SK-N-SH treated with all-trans-retinoic acid at 6 μM for 48 hours (cell line): ENCODE results near the gene ITGBL1.

Experiments
- ATAC-seq: fragments of 200-7000 bp; cut with Tn5 transposase; 3 replicates; pipeline ENCODE4 v1.9.1; 2020; ENCODE audit warnings: mild to moderate bottlenecking, moderate library complexity
- ARNTL ChIP-seq: fragments of 450-650 bp; formaldehyde crosslinking; IDR thresholded peaks from 2 replicates; pipeline ENCODE4 v1.5.0; 2020; ENCODE audit warnings: low read depth, mild to moderate bottlenecking, moderate library complexity, borderline replicate concordance
- BACH2 ChIP-seq: fragments of 250-450 bp; sonication (Bioruptor Pico); IDR thresholded peaks from 2 replicates; pipeline ENCODE4 v1.9.0; 2021; ENCODE audit warnings: mild to moderate bottlenecking, borderline replicate concordance
- CREB5 ChIP-seq: fragments of 250-450 bp; sonication (Bioruptor Pico); IDR thresholded peaks from 2 replicates; pipeline ENCODE4 v1.5.1; 2020; ENCODE audit warnings: low read depth, mild to moderate bottlenecking, moderate library complexity
- CSDC2 ChIP-seq: fragments of 250-450 bp; sonication (Bioruptor Pico); IDR thresholded peaks from 2 replicates; pipeline ENCODE4 v1.5.0; 2020; ENCODE audit warnings: mild to moderate bottlenecking, moderate library complexity
- ESRRG ChIP-seq: fragments of 250-450 bp; sonication (Bioruptor Pico); IDR thresholded peaks from 2 replicates; pipeline ENCODE4 v1.6.1; 2021; ENCODE audit warnings: mild to moderate bottlenecking
- GLIS3 ChIP-seq: fragments of 250-450 bp; sonication (Bioruptor Pico); IDR thresholded peaks from 2 replicates; pipeline ENCODE4 v1.5.0; 2020; ENCODE audit warnings: mild to moderate bottlenecking, moderate library complexity
- ISL1 ChIP-seq: fragments of 250-450 bp; sonication (Bioruptor Pico); IDR thresholded peaks from 2 replicates; pipeline ENCODE4 v2.1.2; 2022; ENCODE audit warnings: mild to moderate bottlenecking, moderate library complexity
- OSR1 ChIP-seq: fragments of 250-450 bp; sonication (Bioruptor Pico); IDR thresholded peaks from 2 replicates; pipeline ENCODE4 v1.8.0; 2022; ENCODE audit warnings: moderate library complexity, mild to moderate bottlenecking, inconsistent platforms
- RARB ChIP-seq: fragments of 250-450 bp; sonication (Bioruptor Pico); IDR thresholded peaks from 2 replicates; pipeline ENCODE4 v1.8.0; 2021; ENCODE audit warnings: mild to moderate bottlenecking, moderate library complexity
- SNAI2 ChIP-seq: fragments of 250-450 bp; sonication (Bioruptor Pico); IDR thresholded peaks from 2 replicates; pipeline ENCODE4 v1.5.0; 2020; ENCODE audit warnings: mild to moderate bottlenecking, moderate library complexity
- TCF4 ChIP-seq: fragments of 250-450 bp; sonication (Bioruptor Pico); IDR thresholded peaks from 2 replicates; pipeline ENCODE4 v1.8.0; 2021; ENCODE audit warnings: mild to moderate bottlenecking, moderate library complexity, borderline replicate concordance
- TOX ChIP-seq: fragments of 250-450 bp; sonication (Bioruptor Pico); IDR thresholded peaks from 2 replicates; pipeline ENCODE4 v1.8.0; 2021; ENCODE audit warnings: mild to moderate bottlenecking, moderate library complexity, borderline replicate concordance
- TSHZ2 ChIP-seq: fragments of 250-450 bp; sonication (Bioruptor Pico); IDR thresholded peaks from 2 replicates; pipeline ENCODE4 v1.5.0; 2020; ENCODE audit warnings: mild to moderate bottlenecking, moderate library complexity
- ZC3H10 ChIP-seq: fragments of 250-450 bp; sonication (Bioruptor Pico); IDR thresholded peaks from 2 replicates; pipeline ENCODE4 v1.5.1; 2021; ENCODE audit warnings: mild to moderate bottlenecking, moderate library complexity
- ZFP3 ChIP-seq: fragments of 250-450 bp; sonication (Bioruptor Pico); IDR thresholded peaks from 2 replicates; pipeline ENCODE4 v1.5.0; 2020; ENCODE audit warnings: mild to moderate bottlenecking, moderate library complexity
- ZFP30 ChIP-seq: fragments of 450-650 bp; formaldehyde crosslinking; IDR thresholded peaks from 2 replicates; pipeline ENCODE4 v1.5.0; 2022; ENCODE audit warnings: mild to moderate bottlenecking, moderate library complexity
- ZNF565 ChIP-seq: fragments of 450-650 bp; formaldehyde crosslinking; conservative IDR thresholded peaks from 2 replicates; pipeline ENCODE4 v1.5.0; 2020; ENCODE audit warnings: low read depth, mild to moderate bottlenecking, moderate library complexity
- ZNF70 ChIP-seq: fragments of 450-650 bp; formaldehyde crosslinking; IDR thresholded peaks from 2 replicates; pipeline ENCODE4 v1.5.0; 2020; ENCODE audit warnings: mild to moderate bottlenecking, moderate library complexity
- ZNF8 ChIP-seq: fragments of 450-650 bp; formaldehyde crosslinking; IDR thresholded peaks from 2 replicates; pipeline ENCODE4 v1.5.0; 2020; ENCODE audit warnings: mild to moderate bottlenecking, moderate library complexity
- TF ChIP-seq, protein P1 (sequence below): fragments of 250-450 bp; sonication (Bioruptor Pico); IDR thresholded peaks from 2 replicates; pipeline ENCODE4 v1.5.1; 2021; ENCODE audit warnings: mild to moderate bottlenecking, moderate library complexity
- TF ChIP-seq, protein P2 (sequence below): fragments of 250-450 bp; sonication (Bioruptor Pico); IDR thresholded peaks from 2 replicates; pipeline ENCODE4 v1.8.0; 2020; ENCODE audit warnings: mild to moderate bottlenecking, moderate library complexity, borderline replicate concordance

ITGBL1 gene

GRCh38 chr13:101718496-101718895, 266.0 kb downstream of the ITGBL1 start:
- TF ChIP-seq ZNF565 (CRISPR knock-in tag) (no peak), ESRRG (CRISPR knock-in tag) (no peak), ZC3H10 (no peak), ARNTL (CRISPR knock-in tag) (no peak), TCF4 (no peak), GLIS3 (no peak)
- TF ChIP-seq, protein P1, sequence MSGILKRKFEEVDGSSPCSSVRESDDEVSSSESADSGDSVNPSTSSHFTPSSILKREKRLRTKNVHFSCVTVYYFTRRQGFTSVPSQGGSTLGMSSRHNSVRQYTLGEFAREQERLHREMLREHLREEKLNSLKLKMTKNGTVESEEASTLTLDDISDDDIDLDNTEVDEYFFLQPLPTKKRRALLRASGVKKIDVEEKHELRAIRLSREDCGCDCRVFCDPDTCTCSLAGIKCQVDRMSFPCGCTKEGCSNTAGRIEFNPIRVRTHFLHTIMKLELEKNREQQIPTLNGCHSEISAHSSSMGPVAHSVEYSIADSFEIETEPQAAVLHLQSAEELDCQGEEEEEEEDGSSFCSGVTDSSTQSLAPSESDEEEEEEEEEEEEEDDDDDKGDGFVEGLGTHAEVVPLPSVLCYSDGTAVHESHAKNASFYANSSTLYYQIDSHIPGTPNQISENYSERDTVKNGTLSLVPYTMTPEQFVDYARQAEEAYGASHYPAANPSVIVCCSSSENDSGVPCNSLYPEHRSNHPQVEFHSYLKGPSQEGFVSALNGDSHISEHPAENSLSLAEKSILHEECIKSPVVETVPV: no peak
- TF ChIP-seq, protein P2, sequence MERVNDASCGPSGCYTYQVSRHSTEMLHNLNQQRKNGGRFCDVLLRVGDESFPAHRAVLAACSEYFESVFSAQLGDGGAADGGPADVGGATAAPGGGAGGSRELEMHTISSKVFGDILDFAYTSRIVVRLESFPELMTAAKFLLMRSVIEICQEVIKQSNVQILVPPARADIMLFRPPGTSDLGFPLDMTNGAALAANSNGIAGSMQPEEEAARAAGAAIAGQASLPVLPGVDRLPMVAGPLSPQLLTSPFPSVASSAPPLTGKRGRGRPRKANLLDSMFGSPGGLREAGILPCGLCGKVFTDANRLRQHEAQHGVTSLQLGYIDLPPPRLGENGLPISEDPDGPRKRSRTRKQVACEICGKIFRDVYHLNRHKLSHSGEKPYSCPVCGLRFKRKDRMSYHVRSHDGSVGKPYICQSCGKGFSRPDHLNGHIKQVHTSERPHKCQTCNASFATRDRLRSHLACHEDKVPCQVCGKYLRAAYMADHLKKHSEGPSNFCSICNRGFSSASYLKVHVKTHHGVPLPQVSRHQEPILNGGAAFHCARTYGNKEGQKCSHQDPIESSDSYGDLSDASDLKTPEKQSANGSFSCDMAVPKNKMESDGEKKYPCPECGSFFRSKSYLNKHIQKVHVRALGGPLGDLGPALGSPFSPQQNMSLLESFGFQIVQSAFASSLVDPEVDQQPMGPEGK (CRISPR knock-in tag): no peak
- no peak for ATAC-seq

DNA sequence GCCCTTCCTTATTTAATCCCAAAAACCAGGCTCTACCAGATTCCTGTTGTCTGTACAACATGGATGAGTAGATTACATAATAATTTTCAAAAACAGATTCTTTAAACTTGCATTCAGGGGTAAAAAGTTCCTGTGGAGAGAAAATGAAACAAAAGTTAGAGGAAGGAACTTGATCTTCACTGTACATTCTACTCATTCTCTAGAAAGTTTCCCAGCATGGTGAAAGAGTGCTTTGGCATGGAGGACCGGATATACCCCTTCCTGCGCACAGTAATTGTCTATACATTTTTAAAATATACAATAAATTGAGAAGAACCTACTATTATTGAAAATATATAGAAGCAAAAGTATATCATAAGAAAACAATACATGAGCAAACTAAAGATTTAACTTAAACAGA, 274.2 kb downstream of the ITGBL1 start:
- no peak for TF ChIP-seq TSHZ2 (CRISPR knock-in tag)
- TF ChIP-seq ZFP3: no peak
- no peak for TF ChIP-seq OSR1 (CRISPR knock-in tag)
- no peak for TF ChIP-seq GLIS3
- no peak for TF ChIP-seq ZNF8 (CRISPR knock-in tag)
- TF ChIP-seq BACH2: no peak
- no peak for TF ChIP-seq ESRRG (CRISPR knock-in tag)
- no peak for TF ChIP-seq TCF4
- TF ChIP-seq TOX (CRISPR knock-in tag): no peak
- no peak for TF ChIP-seq RARB (CRISPR knock-in tag)
- TF ChIP-seq ISL1 (CRISPR knock-in tag): no peak
- TF ChIP-seq ZNF565 (CRISPR knock-in tag): no peak
- TF ChIP-seq SNAI2 (CRISPR knock-in tag): no peak
- no peak for TF ChIP-seq ZC3H10
- TF ChIP-seq CSDC2: no peak
- TF ChIP-seq, protein P1: no peak
- TF ChIP-seq ARNTL (CRISPR knock-in tag): no peak
- TF ChIP-seq ZFP30 (CRISPR knock-in tag): no peak
- no peak; the same call in 2 of the 3 replicates for ATAC-seq

- no peak for ATAC-seq
- no peak for TF ChIP-seq ZFP30 (CRISPR knock-in tag)
- TF ChIP-seq ZNF565 (CRISPR knock-in tag): no peak
- TF ChIP-seq CSDC2: no peak
Observed at GRCh38 chr13:101727118-101727517, 274.6 kb downstream of the ITGBL1 start.

DNA sequence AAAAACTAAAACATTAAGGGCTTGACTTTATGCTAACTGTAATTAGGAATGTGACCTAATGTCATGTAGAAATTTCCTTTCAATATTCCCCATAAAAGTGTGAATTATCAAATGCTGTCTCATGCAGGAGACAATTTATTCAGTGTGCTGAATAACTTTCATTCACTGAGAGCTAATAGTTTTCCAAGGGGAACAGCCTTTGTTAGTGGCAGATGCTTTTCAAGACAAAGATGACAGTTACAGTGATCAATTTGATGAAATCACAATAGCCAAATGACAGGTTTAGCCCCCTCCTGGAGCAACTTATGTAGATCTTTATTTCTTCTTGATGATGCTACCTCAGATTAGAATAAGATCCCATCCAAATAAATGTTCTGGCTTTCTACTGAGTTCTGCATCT, 275.5 kb downstream of the ITGBL1 start:
- no peak for ATAC-seq
- TF ChIP-seq ZNF565 (CRISPR knock-in tag) (no peak), ESRRG (CRISPR knock-in tag) (no peak), RARB (CRISPR knock-in tag) (no peak), TOX (CRISPR knock-in tag) (no peak), ARNTL (CRISPR knock-in tag) (no peak), ZFP3 (no peak), ZNF70 (CRISPR knock-in tag) (no peak), BACH2 (no peak), OSR1 (CRISPR knock-in tag) (no peak)
- TF ChIP-seq, all 23 proteins: peak for 0

DNA sequence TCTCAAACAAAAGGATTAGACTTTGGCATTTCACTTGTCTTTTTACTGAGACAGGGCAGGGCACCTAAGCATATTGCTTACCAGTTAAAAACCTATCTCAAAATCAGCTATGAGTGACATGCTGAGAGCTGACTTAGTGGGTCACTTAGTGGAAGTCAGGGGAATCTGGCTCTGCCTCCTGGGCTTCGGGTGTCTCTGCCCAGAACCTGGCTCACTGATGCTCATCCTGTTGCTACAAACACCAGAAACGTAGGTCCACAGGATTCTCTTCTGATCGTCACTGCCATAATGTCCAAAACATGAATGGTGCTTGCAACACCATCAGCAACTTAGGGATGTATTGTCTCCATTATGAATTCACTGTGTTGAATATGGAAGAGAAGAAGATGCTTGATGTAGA, 276.1 kb downstream of the ITGBL1 start:
- ATAC-seq: no peak
- no peak for TF ChIP-seq GLIS3
- TF ChIP-seq, protein P1: no peak
- no peak for TF ChIP-seq CREB5 (CRISPR knock-in tag)
- no peak for TF ChIP-seq ESRRG (CRISPR knock-in tag)
- no peak for TF ChIP-seq TOX (CRISPR knock-in tag)
- TF ChIP-seq TSHZ2 (CRISPR knock-in tag): no peak
